ENCODE results near the gene RETREG3.

DNA sequence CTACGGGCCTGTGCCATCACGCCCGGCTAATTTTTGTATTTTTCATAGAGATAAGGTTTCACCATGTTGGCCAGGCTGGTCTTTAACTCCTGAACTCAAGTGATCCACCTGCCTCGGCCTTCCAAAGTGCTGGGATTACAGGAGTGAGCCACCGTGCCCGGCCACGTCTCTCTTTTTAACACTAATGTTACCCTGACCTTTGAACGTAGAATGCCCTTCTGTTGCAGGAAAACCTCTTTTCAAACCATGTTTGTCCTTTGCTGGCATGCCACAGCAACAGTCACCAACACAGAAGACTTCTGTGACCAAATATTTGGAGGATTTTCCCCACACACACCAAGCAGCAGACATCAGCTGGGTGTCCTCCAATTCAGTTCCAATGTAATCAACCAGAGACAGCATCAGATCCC is 64.3 kb downstream of the RETREG3 start:
- TF ChIP-seq, protein P1, sequence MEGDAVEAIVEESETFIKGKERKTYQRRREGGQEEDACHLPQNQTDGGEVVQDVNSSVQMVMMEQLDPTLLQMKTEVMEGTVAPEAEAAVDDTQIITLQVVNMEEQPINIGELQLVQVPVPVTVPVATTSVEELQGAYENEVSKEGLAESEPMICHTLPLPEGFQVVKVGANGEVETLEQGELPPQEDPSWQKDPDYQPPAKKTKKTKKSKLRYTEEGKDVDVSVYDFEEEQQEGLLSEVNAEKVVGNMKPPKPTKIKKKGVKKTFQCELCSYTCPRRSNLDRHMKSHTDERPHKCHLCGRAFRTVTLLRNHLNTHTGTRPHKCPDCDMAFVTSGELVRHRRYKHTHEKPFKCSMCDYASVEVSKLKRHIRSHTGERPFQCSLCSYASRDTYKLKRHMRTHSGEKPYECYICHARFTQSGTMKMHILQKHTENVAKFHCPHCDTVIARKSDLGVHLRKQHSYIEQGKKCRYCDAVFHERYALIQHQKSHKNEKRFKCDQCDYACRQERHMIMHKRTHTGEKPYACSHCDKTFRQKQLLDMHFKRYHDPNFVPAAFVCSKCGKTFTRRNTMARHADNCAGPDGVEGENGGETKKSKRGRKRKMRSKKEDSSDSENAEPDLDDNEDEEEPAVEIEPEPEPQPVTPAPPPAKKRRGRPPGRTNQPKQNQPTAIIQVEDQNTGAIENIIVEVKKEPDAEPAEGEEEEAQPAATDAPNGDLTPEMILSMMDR (IDR thresholded peaks at IDR 0.05) = no peak
- no peak for TF ChIP-seq POLR2A (IDR thresholded peaks at IDR 0.05)

All from suprapubic skin (tissue), 3 donors.